ENCODE data around the gene TMPRSS15. TPM values are rescaled to one million over a fixed set of nuclear protein-coding genes. Genes with fewer than 3 reads are reported as not detected.
A peak's percentile ranks its signal among the peaks of the same experiment; 100 is the strongest.

The TMPRSS15 gene
- total RNA-seq, 1 donor from 2014 or later, result not detected

DNA sequence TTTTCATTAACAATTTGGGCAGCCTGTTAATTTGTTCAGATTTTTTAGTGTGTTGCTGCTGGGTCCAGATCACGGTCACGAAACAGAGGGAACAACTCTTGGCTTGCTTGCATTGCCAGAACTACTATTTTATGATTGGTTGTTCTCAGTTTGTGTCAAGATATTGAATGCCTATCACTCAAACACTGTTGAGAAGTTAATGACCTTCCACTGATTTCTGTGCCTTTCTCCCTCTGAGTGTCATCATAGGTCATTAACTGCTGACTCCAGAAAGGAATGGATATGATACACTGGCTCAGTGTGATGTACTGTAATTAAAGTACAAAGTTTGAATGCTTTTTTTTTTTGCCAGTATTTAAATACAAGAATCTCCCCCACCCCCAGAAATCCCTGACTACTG lies 149.8 kb downstream of the TMPRSS15 start:
- Mint-ChIP-seq H3K27me3 (ENCODE audit: low read depth) (no peaks in the 10 kb centered on the region), H3K27ac (ENCODE audit: unreplicated experiment) (no peak overlapping the region), H3K4me1 (no peaks in the 10 kb centered on the region), H3K36me3 (ENCODE audit: low read depth) (no peaks in the 10 kb centered on the region), H3K4me3 (no peak overlapping the region), H3K9me3 (no peaks in the 10 kb centered on the region)
- TF ChIP-seq, protein P1, sequence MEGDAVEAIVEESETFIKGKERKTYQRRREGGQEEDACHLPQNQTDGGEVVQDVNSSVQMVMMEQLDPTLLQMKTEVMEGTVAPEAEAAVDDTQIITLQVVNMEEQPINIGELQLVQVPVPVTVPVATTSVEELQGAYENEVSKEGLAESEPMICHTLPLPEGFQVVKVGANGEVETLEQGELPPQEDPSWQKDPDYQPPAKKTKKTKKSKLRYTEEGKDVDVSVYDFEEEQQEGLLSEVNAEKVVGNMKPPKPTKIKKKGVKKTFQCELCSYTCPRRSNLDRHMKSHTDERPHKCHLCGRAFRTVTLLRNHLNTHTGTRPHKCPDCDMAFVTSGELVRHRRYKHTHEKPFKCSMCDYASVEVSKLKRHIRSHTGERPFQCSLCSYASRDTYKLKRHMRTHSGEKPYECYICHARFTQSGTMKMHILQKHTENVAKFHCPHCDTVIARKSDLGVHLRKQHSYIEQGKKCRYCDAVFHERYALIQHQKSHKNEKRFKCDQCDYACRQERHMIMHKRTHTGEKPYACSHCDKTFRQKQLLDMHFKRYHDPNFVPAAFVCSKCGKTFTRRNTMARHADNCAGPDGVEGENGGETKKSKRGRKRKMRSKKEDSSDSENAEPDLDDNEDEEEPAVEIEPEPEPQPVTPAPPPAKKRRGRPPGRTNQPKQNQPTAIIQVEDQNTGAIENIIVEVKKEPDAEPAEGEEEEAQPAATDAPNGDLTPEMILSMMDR (conservative IDR thresholded peaks at IDR 0.05), result no peak
- DNase-seq (ENCODE audit: low read depth, low spot score), result no peak

DNA sequence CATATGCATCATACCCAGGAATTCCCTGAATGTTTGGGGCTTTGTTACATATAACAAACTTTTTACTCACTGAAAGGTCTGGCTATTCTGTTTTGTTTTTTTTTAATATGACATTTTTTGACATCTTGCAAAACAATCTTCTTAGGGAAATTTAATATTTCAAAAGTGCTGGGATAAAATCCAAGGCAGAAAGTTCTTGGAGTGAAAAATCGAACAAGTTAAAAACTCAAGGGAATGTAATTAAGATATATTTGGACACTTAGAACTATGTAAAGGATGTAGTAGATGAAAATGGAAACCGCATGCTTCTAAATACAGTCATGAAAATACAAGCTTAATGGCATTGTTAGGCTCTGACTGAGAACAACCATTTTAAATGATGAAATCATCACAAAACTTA lies 150.4 kb downstream of the TMPRSS15 start:
- Mint-ChIP-seq H3K9me3 (no peaks in the 10 kb centered on the region), H3K27me3 (ENCODE audit: low read depth) (no peaks in the 10 kb centered on the region), H3K4me3 (no peak overlapping the region), H3K27ac (ENCODE audit: unreplicated experiment) (no peak overlapping the region), H3K36me3 (ENCODE audit: low read depth) (no peaks in the 10 kb centered on the region), H3K4me1 (no peaks in the 10 kb centered on the region)
- DNase-seq (ENCODE audit: low read depth, low spot score), result no peak
- TF ChIP-seq, protein P1 (conservative IDR thresholded peaks at IDR 0.05), result no peak

DNA sequence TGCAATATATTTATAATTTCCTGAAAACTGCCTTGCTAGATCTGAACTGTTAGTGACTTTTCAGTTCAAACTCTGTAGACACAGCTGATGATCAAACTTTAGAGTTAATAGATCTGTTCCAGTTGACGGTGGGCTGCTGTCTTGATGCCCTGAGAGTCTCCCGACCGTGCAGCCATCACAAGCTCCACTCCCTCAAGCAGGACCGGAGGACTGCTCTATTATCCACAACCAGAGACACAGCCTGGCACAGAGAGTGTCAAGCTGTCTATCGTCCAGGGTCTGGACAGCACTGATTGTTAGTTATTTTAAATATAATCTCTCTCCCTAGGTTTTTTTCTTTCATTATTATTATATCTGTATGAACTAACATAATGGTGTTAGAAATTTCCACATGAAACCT lies 150.9 kb downstream of the TMPRSS15 start:
- H3K36me3 Mint-ChIP-seq (ENCODE audit: low read depth), result no peaks in the 10 kb centered on the region
- no peaks in the 10 kb centered on the region for H3K9me3 Mint-ChIP-seq
- H3K4me1 Mint-ChIP-seq, result no peaks in the 10 kb centered on the region
- no peak for DNase-seq (ENCODE audit: low read depth, low spot score)
- no peak overlapping the region for H3K27ac Mint-ChIP-seq (ENCODE audit: unreplicated experiment)
- no peak overlapping the region for H3K4me3 Mint-ChIP-seq
- TF ChIP-seq, protein P1 (conservative IDR thresholded peaks at IDR 0.05), result no peak
- H3K27me3 Mint-ChIP-seq (ENCODE audit: low read depth), result peaks cover 4% of the 10 kb centered on the region

DNA sequence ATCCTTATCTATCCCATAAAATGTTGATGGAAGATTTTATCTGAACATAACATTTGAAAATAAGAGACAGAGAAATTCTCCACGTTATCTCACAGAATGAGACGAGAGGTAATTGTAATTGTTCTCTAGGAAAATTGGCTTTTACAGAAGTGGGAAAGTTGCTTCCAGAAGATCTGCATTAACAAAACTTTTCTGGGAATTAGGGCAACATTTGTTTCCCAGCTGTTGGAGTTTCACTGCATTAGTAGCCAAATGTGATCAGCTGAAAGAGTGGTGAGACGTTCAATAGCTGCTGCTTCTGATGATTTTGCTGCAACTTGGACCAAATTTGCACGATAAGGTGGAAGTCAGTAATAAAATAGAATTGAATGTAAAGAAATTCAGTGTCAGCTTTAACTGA lies 151.3 kb downstream of the TMPRSS15 start:
- Mint-ChIP-seq H3K4me1 (no peaks in the 10 kb centered on the region), H3K4me3 (no peak overlapping the region), H3K36me3 (ENCODE audit: low read depth) (no peaks in the 10 kb centered on the region), H3K27me3 (ENCODE audit: low read depth) (peaks cover 7% of the 10 kb centered on the region), H3K27ac (ENCODE audit: unreplicated experiment) (no peak overlapping the region), H3K9me3 (no peaks in the 10 kb centered on the region)
- TF ChIP-seq, protein P1 (conservative IDR thresholded peaks at IDR 0.05), result no peak
- DNase-seq (ENCODE audit: low read depth, low spot score), result no peak

DNA sequence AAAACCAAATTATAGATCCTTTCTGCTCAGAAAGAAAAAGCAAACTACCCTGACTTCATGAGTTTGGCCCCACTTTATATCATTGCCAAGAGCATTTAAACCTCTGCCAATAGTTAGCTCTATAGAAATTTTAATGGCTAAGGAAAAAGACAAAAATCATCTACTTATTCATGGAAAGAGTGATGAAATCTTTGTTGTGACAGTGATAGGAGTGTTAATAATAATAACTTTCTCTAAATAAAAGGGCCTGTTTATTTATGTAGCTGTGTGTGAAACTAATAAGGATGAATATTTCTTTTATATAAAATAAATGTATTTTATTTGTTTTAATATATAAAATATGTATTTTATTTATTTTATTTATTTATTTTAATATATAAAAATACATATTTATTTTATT lies 152.5 kb downstream of the TMPRSS15 start:
- Mint-ChIP-seq H3K27ac (ENCODE audit: unreplicated experiment) (no peak overlapping the region), H3K4me3 (no peak overlapping the region), H3K4me1 (no peaks in the 10 kb centered on the region), H3K27me3 (ENCODE audit: low read depth) (peaks cover 13% of the 10 kb centered on the region), H3K36me3 (ENCODE audit: low read depth) (no peaks in the 10 kb centered on the region), H3K9me3 (no peaks in the 10 kb centered on the region)
- TF ChIP-seq, protein P1 (conservative IDR thresholded peaks at IDR 0.05), result no peak
- DNase-seq (ENCODE audit: low read depth, low spot score), result no peak

DNA sequence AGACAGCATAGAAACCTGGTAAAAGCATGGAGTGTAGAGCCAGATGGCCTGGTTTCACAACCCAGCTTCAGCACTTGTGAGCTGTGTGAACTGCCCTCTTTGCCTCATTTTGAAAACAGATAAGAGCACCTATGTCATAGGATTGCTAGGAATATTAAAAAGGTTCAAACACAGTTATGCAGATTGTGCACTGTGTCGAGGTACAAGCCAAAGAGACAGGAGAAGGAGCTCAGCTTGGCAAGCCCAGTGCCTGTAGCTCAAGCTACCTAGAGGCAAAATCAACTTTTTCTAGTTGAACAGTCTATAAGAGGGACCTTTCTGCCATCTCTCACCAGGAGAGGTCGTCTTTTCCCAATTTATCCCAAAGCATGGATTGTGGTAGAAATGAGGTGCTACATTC lies 153.9 kb downstream of the TMPRSS15 start:
- Mint-ChIP-seq H3K36me3 (ENCODE audit: low read depth) (no peaks in the 10 kb centered on the region), H3K4me3 (no peak overlapping the region), H3K4me1 (peaks cover under 1% of the 10 kb centered on the region), H3K27me3 (ENCODE audit: low read depth) (peaks cover 25% of the 10 kb centered on the region), H3K27ac (ENCODE audit: unreplicated experiment) (no peak overlapping the region), H3K9me3 (no peaks in the 10 kb centered on the region)
- no peak for DNase-seq (ENCODE audit: low read depth, low spot score)
- TF ChIP-seq, protein P1 (conservative IDR thresholded peaks at IDR 0.05), result peak; percentile 27

All from neural crest cell (in vitro differentiated cells).